ENCODE measurements around the gene TEAD1. TPM values are rescaled to one million over a fixed set of nuclear protein-coding genes. Genes with fewer than 3 reads are reported as not detected.

Gene TEAD1
- total RNA-seq, 2 donors from 2014 or later: 76.4 to 94.4 TPM

DNA sequence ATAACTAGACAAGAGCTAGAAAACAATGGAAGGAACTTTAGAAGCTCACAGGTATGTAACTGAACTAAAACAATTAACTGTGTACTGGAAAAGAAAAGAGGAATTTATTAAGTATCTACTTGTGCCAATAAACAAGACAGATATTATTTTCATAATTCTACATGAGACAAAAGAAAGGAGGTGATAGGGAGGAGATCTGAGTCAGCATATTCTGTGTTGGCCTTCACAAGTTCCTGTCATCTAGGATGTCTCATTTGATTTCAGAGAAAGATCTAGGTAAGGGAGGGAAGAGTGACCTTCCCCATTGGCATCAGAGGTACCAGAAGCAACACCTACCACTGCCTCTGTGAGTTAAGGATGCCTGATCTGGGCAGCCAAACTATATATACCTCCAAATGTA lies 34.8 kb upstream of the TEAD1 start:
- TF ChIP-seq, protein P1, sequence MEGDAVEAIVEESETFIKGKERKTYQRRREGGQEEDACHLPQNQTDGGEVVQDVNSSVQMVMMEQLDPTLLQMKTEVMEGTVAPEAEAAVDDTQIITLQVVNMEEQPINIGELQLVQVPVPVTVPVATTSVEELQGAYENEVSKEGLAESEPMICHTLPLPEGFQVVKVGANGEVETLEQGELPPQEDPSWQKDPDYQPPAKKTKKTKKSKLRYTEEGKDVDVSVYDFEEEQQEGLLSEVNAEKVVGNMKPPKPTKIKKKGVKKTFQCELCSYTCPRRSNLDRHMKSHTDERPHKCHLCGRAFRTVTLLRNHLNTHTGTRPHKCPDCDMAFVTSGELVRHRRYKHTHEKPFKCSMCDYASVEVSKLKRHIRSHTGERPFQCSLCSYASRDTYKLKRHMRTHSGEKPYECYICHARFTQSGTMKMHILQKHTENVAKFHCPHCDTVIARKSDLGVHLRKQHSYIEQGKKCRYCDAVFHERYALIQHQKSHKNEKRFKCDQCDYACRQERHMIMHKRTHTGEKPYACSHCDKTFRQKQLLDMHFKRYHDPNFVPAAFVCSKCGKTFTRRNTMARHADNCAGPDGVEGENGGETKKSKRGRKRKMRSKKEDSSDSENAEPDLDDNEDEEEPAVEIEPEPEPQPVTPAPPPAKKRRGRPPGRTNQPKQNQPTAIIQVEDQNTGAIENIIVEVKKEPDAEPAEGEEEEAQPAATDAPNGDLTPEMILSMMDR (conservative IDR thresholded peaks at IDR 0.05): no peak
- no peaks in the 10 kb centered on the region for H3K27me3 ChIP-seq (ENCODE audit: control insufficient read depth, insufficient read depth, low read length, poor library complexity, severe bottlenecking)
- H3K36me3 Mint-ChIP-seq (ENCODE audit: low read depth): no peaks in the 10 kb centered on the region
- no peak overlapping the region for H3K27ac ChIP-seq (ENCODE audit: low read depth, low read length)
- no peak overlapping the region for H3K4me3 ChIP-seq (ENCODE audit: low read length)
- peaks cover 5% of the 10 kb centered on the region for H3K9me3 Mint-ChIP-seq
- H3K4me1 ChIP-seq (ENCODE audit: control insufficient read depth, insufficient read depth, low read length): no peaks in the 10 kb centered on the region
- DNase-seq: no peak
- no peak overlapping the region for H3K4me3 Mint-ChIP-seq
- H3K27me3 Mint-ChIP-seq (ENCODE audit: insufficient read depth): peaks cover 2% of the 10 kb centered on the region
- no peaks in the 10 kb centered on the region for H3K9me3 ChIP-seq (ENCODE audit: control insufficient read depth, low read length)
- H3K9ac ChIP-seq (ENCODE audit: extremely low read depth, low read length, poor library complexity, severe bottlenecking): no peak overlapping the region
- no peak overlapping the region for H3K27ac Mint-ChIP-seq
- peaks cover 11% of the 10 kb centered on the region for H3K4me1 Mint-ChIP-seq
- H3K36me3 ChIP-seq (ENCODE audit: control insufficient read depth, insufficient read depth, low read length): no peaks in the 10 kb centered on the region

DNA sequence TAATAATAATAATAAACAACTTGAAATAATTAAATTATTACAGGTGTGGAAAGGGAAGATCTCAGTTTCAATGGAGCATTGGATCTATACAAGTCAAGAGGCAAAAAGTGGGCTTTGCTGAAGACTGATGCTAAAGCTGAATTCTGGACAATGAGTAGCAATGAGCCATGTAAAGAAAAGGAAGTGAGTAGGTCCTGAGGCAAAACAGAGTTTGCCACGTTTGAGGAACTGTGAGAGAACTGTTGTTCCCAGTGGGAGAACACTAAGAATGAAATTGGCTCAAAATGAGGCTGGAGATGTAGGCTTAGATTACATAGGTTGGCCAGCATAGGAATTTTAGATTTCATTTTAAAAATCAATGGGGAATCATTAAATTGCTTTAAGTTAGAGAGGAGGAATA lies 33.9 kb upstream of the TEAD1 start:
- WGBS, 2 experiments (ENCODE audit: insufficient coverage in 1 of 2, insufficient read length in 1 of 2): 33 to 50% methylated on average over 1 of the region's 1 CpG
- H3K36me3 ChIP-seq (ENCODE audit: control insufficient read depth, insufficient read depth, low read length): no peaks in the 10 kb centered on the region
- no peaks in the 10 kb centered on the region for H3K9me3 ChIP-seq (ENCODE audit: control insufficient read depth, low read length)
- peaks cover 5% of the 10 kb centered on the region for H3K9me3 Mint-ChIP-seq
- no peaks in the 10 kb centered on the region for H3K27me3 ChIP-seq (ENCODE audit: control insufficient read depth, insufficient read depth, low read length, poor library complexity, severe bottlenecking)
- TF ChIP-seq, protein P1 (conservative IDR thresholded peaks at IDR 0.05): no peak
- H3K4me3 Mint-ChIP-seq: no peak overlapping the region
- no peak overlapping the region for H3K27ac ChIP-seq (ENCODE audit: low read depth, low read length)
- H3K4me1 Mint-ChIP-seq: peaks cover 11% of the 10 kb centered on the region
- no peaks in the 10 kb centered on the region for H3K4me1 ChIP-seq (ENCODE audit: control insufficient read depth, insufficient read depth, low read length)
- DNase-seq: no peak
- no peak overlapping the region for H3K4me3 ChIP-seq (ENCODE audit: low read length)
- H3K9ac ChIP-seq (ENCODE audit: extremely low read depth, low read length, poor library complexity, severe bottlenecking): no peak overlapping the region
- no peaks in the 10 kb centered on the region for H3K36me3 Mint-ChIP-seq (ENCODE audit: low read depth)
- no peak overlapping the region for H3K27ac Mint-ChIP-seq
- peaks cover 2% of the 10 kb centered on the region for H3K27me3 Mint-ChIP-seq (ENCODE audit: insufficient read depth)

DNA sequence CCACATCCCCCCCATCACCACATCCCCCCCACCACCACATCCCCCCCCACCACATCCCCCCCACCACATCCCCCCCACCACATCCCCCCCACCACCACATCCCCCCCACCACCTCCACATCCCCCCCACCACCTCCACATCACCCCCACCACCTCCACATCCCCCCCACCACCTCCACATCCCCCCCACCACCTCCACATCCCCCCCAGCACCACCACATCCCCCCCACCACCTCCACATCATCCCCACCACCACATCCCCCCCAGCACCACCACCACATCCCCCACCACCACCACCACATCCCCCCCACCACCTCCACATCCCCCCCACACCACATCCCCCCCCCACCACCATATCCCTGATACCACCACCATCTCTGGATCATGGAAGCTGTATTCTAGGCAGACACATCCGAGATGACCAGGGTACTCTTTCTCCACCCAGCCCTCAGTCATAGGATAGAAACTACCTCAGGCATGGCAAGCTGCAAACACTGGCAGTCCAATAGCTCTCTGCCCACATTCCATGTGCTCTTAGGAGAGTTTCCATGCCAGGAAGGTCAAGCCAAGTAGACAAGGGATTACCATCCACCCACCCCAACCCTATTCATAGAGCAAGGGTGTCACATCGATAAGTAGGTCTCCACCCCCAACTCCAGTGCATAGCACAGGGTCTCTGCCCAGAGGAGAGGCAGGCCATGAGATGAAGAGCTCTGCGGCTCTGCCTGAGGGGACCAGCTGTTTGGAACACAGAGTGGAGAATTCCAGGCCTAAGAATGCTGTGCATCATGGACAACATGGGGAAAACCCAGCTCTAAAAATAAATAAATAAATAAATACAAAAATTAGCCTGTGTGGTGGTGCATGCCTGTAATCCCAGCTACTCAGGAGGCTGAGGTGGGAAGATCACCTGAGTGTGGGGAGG lies 33.0 kb upstream of the TEAD1 start:
- peaks cover 2% of the 10 kb centered on the region for H3K27me3 Mint-ChIP-seq (ENCODE audit: insufficient read depth)
- peaks cover 11% of the 10 kb centered on the region for H3K4me1 Mint-ChIP-seq
- Histone ChIP-seq H3K27me3 (ENCODE audit: control insufficient read depth, insufficient read depth, low read length, poor library complexity, severe bottlenecking) (no peaks in the 10 kb centered on the region), H3K9ac (ENCODE audit: extremely low read depth, low read length, poor library complexity, severe bottlenecking) (no peak overlapping the region), H3K4me1 (ENCODE audit: control insufficient read depth, insufficient read depth, low read length) (no peaks in the 10 kb centered on the region), H3K36me3 (ENCODE audit: control insufficient read depth, insufficient read depth, low read length) (no peaks in the 10 kb centered on the region), H3K9me3 (ENCODE audit: control insufficient read depth, low read length) (no peaks in the 10 kb centered on the region), H3K27ac (ENCODE audit: low read depth, low read length) (no peak overlapping the region), H3K4me3 (ENCODE audit: low read length) (no peak overlapping the region)
- WGBS, 2 experiments (ENCODE audit: insufficient coverage in 1 of 2, insufficient read length in 1 of 2): 90 to 93% methylated on average over 2 to 3 of the region's 3 CpGs
- no peaks in the 10 kb centered on the region for H3K36me3 Mint-ChIP-seq (ENCODE audit: low read depth)
- DNase-seq: no peak
- no peak overlapping the region for H3K27ac Mint-ChIP-seq
- H3K4me3 Mint-ChIP-seq: no peak overlapping the region
- H3K9me3 Mint-ChIP-seq: peaks cover 5% of the 10 kb centered on the region
- TF ChIP-seq, protein P1 (conservative IDR thresholded peaks at IDR 0.05): no peak
